ENCODE data around the gene PLA2R1.

Gene PLA2R1

DNA sequence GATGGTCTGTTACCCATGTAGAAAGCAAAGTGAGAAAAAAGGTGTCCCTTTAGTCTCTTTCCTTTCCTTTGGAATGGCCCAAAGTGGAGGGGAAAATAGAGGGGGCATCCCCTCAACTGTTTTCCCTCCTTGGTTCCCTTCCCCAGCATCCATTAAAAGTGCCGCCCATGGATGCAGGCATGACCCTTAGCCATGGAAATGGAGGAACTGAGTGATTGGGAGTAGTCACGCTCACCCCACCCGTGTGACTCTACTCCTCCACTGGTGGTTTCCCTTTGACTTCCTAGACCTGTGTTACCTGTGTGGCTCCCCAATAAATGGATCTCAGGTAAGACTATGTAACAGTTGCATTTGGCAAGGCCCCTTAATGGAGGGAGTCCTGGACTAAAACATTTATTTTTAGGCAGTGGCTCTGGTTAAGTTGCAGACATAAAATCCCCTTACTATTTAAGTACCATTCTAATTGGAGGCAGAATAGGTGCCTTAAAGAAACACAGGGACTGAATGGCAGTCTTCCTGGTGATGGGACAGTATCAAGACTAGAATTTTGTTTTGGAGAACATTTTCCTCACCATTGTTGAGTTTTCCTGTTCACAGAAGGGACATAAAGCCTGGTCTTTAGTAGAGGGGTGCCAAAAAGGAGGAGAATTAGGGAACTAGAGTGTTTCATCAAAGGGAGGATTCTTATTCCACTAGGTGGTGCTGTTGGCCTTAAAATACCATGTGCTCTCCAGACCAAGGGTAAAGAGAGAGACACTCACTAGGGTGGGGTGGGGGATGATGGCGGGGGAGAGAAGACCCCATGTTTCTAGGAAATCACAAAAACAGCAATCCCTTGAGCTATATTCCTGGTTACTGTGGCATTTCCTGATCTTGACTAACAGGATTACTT is 25.7 kb upstream of the PLA2R1 start:
- Histone ChIP-seq H3K9ac (ENCODE audit: low read depth, low read length) (no peak overlapping the region), H3K9me3 (ENCODE audit: insufficient read depth, low read depth, low read length) (peaks cover 90% of the 10 kb centered on the region), H3K36me3 (ENCODE audit: insufficient read depth, low read depth, low read length) (no peaks in the 10 kb centered on the region), H3K4me1 (ENCODE audit: insufficient read depth, low read length) (no peaks in the 10 kb centered on the region), H3K27me3 (ENCODE audit: insufficient read depth, low read length) (no peaks in the 10 kb centered on the region), H3K27ac (ENCODE audit: low read length) (no peak overlapping the region), H3K4me3 (ENCODE audit: low read length) (no peak overlapping the region)

DNA sequence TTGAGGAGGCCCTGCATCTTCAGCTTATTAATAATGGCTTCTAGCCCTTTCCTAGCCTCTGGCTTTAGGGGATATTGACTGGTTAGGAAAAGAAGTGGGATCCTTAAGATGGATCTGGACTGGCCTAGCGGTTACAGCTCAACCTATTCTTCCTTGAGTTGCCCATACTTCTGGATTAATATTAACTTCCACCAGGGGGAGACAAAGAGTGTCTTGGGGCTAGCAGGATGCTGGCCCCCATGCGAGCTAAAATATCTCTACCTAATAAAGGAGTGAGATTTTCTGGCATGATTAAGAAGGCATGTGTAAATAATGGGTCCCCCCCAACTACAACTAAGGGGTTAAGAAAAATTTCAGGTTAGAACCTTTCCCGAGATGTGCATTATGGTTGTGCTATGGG is 23.2 kb upstream of the PLA2R1 start:
- no peaks in the 10 kb centered on the region for H3K36me3 ChIP-seq (ENCODE audit: insufficient read depth, low read depth, low read length)

DNA sequence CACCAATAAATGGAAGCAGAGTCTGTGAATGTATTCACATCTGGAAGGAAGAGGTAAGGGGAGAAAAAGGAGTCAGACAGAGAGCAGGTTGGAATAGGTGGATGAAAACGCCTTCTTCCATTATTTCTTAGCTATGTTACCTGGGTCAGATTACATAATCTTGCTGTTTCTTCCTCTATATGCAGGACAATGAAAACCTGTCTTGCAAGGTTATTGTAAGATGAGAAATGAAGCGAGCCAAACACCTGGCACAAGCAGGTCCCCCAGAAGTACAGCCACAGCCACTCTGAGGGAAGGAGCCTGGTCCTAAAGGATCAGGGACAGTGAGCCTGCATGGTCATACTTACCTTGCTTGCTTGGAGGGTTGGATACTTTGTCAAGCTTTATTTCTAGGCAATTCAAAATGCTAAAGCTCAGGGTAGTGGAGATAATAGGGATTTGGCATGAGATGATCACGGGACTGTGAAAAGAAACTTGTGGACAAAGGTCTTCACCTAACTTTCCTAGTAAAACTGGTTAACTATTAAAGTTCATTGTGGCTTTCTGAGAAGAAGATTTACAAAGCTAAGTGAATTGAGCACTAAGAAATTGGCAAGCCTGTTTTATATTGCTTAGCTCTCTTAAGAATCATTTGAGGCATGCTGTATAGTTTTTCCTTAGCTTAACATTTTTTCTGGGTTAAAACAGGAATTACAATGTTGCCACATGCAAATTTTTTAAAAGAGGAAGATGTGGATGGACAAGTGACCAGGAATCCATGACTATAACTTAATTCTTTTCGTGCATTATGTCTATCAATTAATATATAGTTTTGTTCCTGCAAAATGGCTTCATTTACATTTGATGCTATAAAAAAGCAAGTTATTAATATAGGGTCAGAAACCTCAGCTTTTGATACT is 15.7 kb upstream of the PLA2R1 start:
- H3K27me3 ChIP-seq (ENCODE audit: insufficient read depth, low read length), result no peaks in the 10 kb centered on the region
- H3K4me1 ChIP-seq (ENCODE audit: insufficient read depth, low read length), result no peaks in the 10 kb centered on the region
- no peak overlapping the region for H3K4me3 ChIP-seq (ENCODE audit: low read length)
- H3K9ac ChIP-seq (ENCODE audit: low read depth, low read length), result no peak overlapping the region
- no peak overlapping the region for H3K27ac ChIP-seq (ENCODE audit: low read length)
- no peaks in the 10 kb centered on the region for H3K36me3 ChIP-seq (ENCODE audit: insufficient read depth, low read depth, low read length)
- peaks cover 26% of the 10 kb centered on the region for H3K9me3 ChIP-seq (ENCODE audit: insufficient read depth, low read depth, low read length)

More for the DNA sequence above, 23.2 kb upstream of the PLA2R1 start:
- H3K4me3 ChIP-seq (ENCODE audit: low read length), result no peak overlapping the region
- no peak overlapping the region for H3K27ac ChIP-seq (ENCODE audit: low read length)
- H3K9me3 ChIP-seq (ENCODE audit: insufficient read depth, low read depth, low read length), result peaks cover 74% of the 10 kb centered on the region
- no peak overlapping the region for H3K9ac ChIP-seq (ENCODE audit: low read depth, low read length)
- no peaks in the 10 kb centered on the region for H3K27me3 ChIP-seq (ENCODE audit: insufficient read depth, low read length)
- no peaks in the 10 kb centered on the region for H3K4me1 ChIP-seq (ENCODE audit: insufficient read depth, low read length)

DNA sequence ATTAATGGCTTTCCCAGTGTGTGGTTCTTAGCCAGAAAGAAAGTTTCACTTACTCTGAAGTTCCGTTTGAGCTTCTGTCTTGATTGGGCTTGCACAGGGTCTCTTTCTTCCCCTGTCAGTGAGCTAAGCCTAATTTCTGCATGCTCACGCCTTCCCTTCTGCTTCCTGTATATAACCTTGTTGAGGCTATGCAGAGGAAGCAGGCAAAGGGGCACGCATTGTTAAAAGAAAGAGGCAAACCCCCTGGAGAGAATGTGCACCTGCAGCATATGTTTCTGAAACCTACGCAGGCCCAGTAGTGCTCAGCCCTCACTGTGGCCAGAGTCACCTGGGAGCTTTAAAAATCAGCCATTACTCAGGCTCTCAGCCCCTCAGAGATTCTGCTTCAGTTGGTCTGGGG is 14.5 kb upstream of the PLA2R1 start:
- no peak overlapping the region for H3K9ac ChIP-seq (ENCODE audit: low read depth, low read length)
- H3K27me3 ChIP-seq (ENCODE audit: insufficient read depth, low read length), result no peaks in the 10 kb centered on the region
- H3K9me3 ChIP-seq (ENCODE audit: insufficient read depth, low read depth, low read length), result peaks cover 23% of the 10 kb centered on the region; the same call in 1 of the 2 replicates
- H3K36me3 ChIP-seq (ENCODE audit: insufficient read depth, low read depth, low read length), result no peaks in the 10 kb centered on the region
- H3K4me3 ChIP-seq (ENCODE audit: low read length), result no peak overlapping the region
- no peaks in the 10 kb centered on the region for H3K4me1 ChIP-seq (ENCODE audit: insufficient read depth, low read length)
- no peak overlapping the region for H3K27ac ChIP-seq (ENCODE audit: low read length)

DNA sequence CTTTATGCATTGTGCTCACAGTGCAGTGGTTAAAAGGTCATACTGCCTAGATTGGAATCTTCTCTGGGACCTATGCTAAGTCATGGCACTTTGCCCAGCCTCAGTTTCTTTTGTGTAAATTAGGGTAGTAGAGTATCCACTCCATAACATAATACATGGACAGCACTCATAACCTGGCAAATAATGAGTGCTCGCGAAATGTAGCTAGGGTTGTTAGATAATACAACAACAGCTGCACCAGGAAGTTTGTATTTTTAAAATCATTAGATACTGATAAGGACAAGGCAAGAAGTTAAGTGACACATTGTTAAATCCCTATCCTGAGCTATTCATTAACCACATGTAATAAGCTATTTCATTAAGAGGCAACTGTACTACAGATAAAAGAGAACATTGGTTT is 13.8 kb upstream of the PLA2R1 start:
- H3K36me3 ChIP-seq (ENCODE audit: insufficient read depth, low read depth, low read length), result no peaks in the 10 kb centered on the region
- peaks cover 23% of the 10 kb centered on the region; the same call in 1 of the 2 replicates for H3K9me3 ChIP-seq (ENCODE audit: insufficient read depth, low read depth, low read length)
- H3K9ac ChIP-seq (ENCODE audit: low read depth, low read length), result no peak overlapping the region
- no peak overlapping the region for H3K27ac ChIP-seq (ENCODE audit: low read length)
- H3K4me1 ChIP-seq (ENCODE audit: insufficient read depth, low read length), result no peaks in the 10 kb centered on the region
- H3K4me3 ChIP-seq (ENCODE audit: low read length), result no peak overlapping the region
- H3K27me3 ChIP-seq (ENCODE audit: insufficient read depth, low read length), result no peaks in the 10 kb centered on the region

DNA sequence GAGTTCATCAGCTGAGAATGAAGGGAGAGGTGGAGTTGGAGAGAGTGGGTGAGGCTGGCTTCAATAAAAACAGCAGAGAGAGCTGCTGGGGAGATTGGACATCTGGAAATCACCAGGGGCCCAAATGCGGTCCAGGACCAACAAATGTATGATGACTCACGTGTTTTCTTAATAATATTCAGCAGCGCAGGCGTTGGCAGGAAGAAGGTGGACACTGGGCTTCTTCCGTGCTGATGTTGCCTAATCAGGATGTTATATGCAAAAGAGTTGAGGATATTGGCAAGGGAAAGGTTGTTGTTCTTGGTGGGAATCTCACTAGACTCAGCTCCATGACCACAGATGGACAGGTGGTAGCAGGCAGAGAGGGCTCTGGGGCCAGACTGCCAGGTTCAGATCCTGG is 12.8 kb upstream of the PLA2R1 start:
- Histone ChIP-seq H3K36me3 (ENCODE audit: insufficient read depth, low read depth, low read length) (no peaks in the 10 kb centered on the region), H3K9ac (ENCODE audit: low read depth, low read length) (no peak overlapping the region), H3K27ac (ENCODE audit: low read length) (no peak overlapping the region), H3K4me3 (ENCODE audit: low read length) (no peak overlapping the region), H3K9me3 (ENCODE audit: insufficient read depth, low read depth, low read length) (peaks cover 32% of the 10 kb centered on the region; the same call in 1 of the 2 replicates), H3K4me1 (ENCODE audit: insufficient read depth, low read length) (no peaks in the 10 kb centered on the region), H3K27me3 (ENCODE audit: insufficient read depth, low read length) (no peaks in the 10 kb centered on the region)

DNA sequence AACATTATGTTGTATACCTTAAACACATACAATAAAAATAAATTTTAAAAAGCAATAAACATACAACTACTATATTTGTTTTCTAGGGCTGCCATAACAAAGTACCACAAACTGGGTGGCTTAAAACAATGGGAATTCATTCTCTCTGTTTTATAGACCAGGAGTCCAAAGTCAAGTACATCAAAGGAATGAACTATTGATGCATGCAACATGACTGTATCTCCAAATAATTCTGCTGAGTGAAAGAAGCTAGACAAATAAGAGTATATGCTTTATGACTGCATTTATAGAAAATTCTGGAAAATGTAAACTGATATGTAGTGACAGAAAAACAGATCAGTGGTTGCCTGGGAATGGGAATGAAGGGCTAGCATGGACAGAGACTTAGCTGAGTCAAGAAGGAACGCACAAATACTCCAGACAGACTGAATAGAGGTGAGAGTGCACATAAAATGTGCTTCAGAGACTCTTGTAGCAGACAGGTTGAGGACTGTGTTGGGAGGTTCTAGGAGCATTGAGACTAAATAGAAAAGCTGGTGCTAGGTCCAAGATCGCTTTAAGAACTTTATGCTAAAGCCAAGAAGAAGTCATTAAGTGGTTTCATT is 11.0 kb upstream of the PLA2R1 start:
- no peaks in the 10 kb centered on the region for H3K27me3 ChIP-seq (ENCODE audit: insufficient read depth, low read length)
- H3K9me3 ChIP-seq (ENCODE audit: insufficient read depth, low read depth, low read length), result peaks cover 41% of the 10 kb centered on the region
- no peak overlapping the region for H3K4me3 ChIP-seq (ENCODE audit: low read length)
- no peaks in the 10 kb centered on the region for H3K36me3 ChIP-seq (ENCODE audit: insufficient read depth, low read depth, low read length)
- H3K27ac ChIP-seq (ENCODE audit: low read length), result no peak overlapping the region
- no peak overlapping the region for H3K9ac ChIP-seq (ENCODE audit: low read depth, low read length)
- no peaks in the 10 kb centered on the region for H3K4me1 ChIP-seq (ENCODE audit: insufficient read depth, low read length)

DNA sequence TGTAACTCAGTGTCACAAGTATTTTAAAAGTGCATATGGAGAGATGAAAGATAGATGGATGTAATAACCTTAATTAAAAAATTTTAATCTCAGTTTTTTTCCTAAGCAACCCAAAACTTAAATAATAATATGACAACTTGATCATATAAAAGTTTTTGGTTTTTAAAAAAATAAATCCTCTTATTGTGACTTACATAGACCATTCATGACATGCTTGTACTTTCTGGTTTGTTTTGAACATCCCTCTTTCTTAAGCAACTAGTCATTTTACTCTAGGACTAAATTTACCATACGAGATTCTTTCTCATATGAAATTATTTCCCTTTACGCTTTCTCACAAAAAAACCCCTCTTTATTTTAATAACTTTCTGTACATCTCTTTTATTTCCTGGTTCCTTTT is 6.5 kb upstream of the PLA2R1 start:
- Histone ChIP-seq H3K9me3 (ENCODE audit: insufficient read depth, low read depth, low read length) (peaks cover 51% of the 10 kb centered on the region), H3K27me3 (ENCODE audit: insufficient read depth, low read length) (peaks cover 5% of the 10 kb centered on the region)

DNA sequence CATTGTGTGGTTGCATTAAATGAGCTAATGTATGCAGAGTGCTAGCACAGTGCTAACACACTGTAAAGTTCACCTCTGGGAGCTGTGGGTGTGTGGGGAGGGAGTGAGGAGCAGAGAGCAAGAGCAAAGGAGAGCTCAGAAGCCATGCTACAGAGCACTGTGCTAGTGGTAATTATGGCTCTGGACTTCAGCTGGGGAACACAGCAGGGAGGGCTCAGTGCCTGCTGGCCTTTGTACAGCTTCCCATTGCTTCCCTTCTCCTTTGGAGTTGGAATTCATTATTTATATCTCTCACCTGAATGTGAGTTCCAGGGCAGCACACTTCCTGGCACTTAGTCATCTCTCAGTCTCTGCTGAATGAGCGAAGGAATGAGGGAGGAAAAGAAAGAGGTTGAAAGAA is 2.5 kb upstream of the PLA2R1 start:
- no peak overlapping the region for H3K4me3 ChIP-seq (ENCODE audit: low read length)
- peaks cover 45% of the 10 kb centered on the region for H3K27me3 ChIP-seq (ENCODE audit: insufficient read depth, low read length)
- no peak overlapping the region for H3K27ac ChIP-seq (ENCODE audit: low read length)
- H3K9me3 ChIP-seq (ENCODE audit: insufficient read depth, low read depth, low read length), result peaks cover 36% of the 10 kb centered on the region
- H3K36me3 ChIP-seq (ENCODE audit: insufficient read depth, low read depth, low read length), result no peaks in the 10 kb centered on the region
- H3K4me1 ChIP-seq (ENCODE audit: insufficient read depth, low read length), result peaks cover 8% of the 10 kb centered on the region
- H3K9ac ChIP-seq (ENCODE audit: low read depth, low read length), result no peak overlapping the region

More for the DNA sequence above, 6.5 kb upstream of the PLA2R1 start:
- Histone ChIP-seq H3K4me3 (ENCODE audit: low read length) (no peak overlapping the region), H3K9ac (ENCODE audit: low read depth, low read length) (no peak overlapping the region), H3K36me3 (ENCODE audit: insufficient read depth, low read depth, low read length) (no peaks in the 10 kb centered on the region), H3K4me1 (ENCODE audit: insufficient read depth, low read length) (no peaks in the 10 kb centered on the region), H3K27ac (ENCODE audit: low read length) (no peak overlapping the region)

DNA sequence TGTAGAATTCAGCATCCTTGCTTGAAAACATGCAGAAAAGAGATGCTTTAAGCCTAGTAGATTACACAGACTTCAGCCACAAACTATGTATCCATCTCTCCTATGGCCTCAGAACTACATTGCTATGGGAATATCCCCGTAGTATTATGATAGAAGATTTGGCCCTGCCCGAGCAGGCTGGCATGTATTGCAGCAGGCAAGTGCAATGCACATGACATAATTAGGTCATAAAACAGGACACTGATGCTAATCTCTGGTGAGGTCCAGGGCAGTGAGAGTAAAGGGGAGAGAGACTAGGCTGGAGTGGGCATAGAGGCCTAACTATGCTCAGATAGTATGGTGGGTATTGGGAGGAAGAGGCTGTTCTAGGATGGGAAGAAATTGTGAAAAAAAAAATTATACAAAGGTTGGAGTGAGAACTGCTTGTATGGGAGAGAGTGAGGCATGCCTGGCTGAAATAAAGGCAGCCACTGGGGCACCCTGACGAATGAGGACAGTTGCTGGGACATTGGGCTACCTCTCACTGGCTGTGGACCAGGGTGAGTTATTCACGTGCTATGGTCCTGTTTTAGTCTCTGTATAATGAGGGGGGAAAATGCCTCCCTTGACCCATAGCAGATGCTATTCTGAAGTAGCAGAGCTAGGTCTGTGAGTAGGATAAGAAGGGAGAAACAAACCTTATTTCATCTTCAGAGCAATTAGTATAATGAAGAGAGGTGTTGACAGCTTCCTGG is 1.6 kb upstream of the PLA2R1 start:
- peaks cover 8% of the 10 kb centered on the region for H3K4me1 ChIP-seq (ENCODE audit: insufficient read depth, low read length)
- peaks cover 27% of the 10 kb centered on the region for H3K9me3 ChIP-seq (ENCODE audit: insufficient read depth, low read depth, low read length)
- no peak overlapping the region for H3K4me3 ChIP-seq (ENCODE audit: low read length)
- H3K27ac ChIP-seq (ENCODE audit: low read length), result no peak overlapping the region
- no peaks in the 10 kb centered on the region for H3K36me3 ChIP-seq (ENCODE audit: insufficient read depth, low read depth, low read length)
- H3K27me3 ChIP-seq (ENCODE audit: insufficient read depth, low read length), result peaks cover 45% of the 10 kb centered on the region
- H3K9ac ChIP-seq (ENCODE audit: low read depth, low read length), result no peak overlapping the region

DNA sequence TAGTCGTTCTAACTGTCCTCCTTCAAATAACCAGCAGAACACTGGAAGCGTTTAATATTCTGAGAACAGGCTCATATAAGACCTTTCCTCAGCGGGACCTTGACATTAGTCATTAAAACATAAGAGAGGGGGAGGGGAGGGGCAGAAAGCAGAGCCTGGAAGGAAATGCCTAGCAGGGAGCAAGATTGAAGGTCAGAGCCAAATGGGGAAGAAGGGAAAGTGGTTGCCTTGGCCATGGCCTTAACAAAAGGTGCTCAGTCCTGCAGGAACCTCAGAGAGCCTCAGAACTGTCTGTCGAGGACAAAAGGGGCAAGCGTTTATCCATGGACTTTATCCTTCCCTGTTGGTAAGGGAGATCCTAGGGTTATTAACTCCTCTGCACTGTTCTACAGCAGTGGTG is 856 bp upstream of the PLA2R1 start:
- Histone ChIP-seq H3K9me3 (ENCODE audit: insufficient read depth, low read depth, low read length) (peaks cover 19% of the 10 kb centered on the region), H3K4me1 (ENCODE audit: insufficient read depth, low read length) (peaks cover 8% of the 10 kb centered on the region), H3K36me3 (ENCODE audit: insufficient read depth, low read depth, low read length) (no peaks in the 10 kb centered on the region), H3K9ac (ENCODE audit: low read depth, low read length) (no peak overlapping the region), H3K27ac (ENCODE audit: low read length) (no peak overlapping the region), H3K4me3 (ENCODE audit: low read length) (peak overlapping the region; percentile 82; the same call in 1 of the 2 replicates), H3K27me3 (ENCODE audit: insufficient read depth, low read length) (peaks cover 45% of the 10 kb centered on the region)
